ENCODE data around the gene ARID1B. TPM values are rescaled to one million over a fixed set of nuclear protein-coding genes. Genes with fewer than 3 reads are reported as not detected.

The ARID1B gene
- total and polyA plus RNA-seq, 10 of the 15 experiments (the other 5 are each of a cell fraction or from before 2014, with no cell fraction given), result 24.7 to 133 (median 54.6) TPM

DNA sequence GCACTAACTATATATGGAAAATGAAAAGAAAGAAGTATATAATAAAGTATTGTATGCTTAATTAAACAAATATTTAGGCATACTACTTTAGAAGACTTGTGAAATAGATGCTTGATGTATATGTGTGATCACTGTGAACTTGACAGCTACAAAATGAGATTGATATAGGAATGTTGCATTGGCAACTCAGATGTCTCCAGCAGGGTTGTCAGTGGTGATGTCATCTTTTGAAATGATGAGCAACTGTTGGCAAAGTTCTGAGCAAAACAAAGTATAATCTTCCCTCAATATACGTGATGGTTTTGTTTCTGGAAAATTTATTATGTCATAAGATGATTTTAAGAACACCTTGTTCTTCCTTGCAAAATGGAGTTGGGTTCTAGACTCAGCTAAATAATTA lies 133.8 kb downstream of the ARID1B start:
- ATAC-seq, result no peak
- ChIA-PET RAD21 (ENCODE audit: unreplicated experiment) (interaction anchor here (0.6 to 2.1 kb wide), 5 partner anchors 12 to 44 kb away, joined by 3 to 8 read pairs (median 3); no protein-coding TSS in a partner anchor), SMC1A (ENCODE audit: uncharacterized antibody, unreplicated experiment) (interaction anchor here (0.9 to 2.7 kb wide), 11 partner anchors 8 to 128 kb away, joined by 3 to 12 read pairs (median 4); no protein-coding TSS in a partner anchor), POLR2A (interaction anchor here (0.6 to 0.8 kb wide), 6 partner anchors 8 to 269 kb away, joined by 3 to 6 read pairs (median 4); no protein-coding TSS in a partner anchor), CTCF (interaction anchor here (0.7 to 1.4 kb wide), 5 partner anchors 9 to 126 kb away, joined by 3 to 7 read pairs (median 3); no protein-coding TSS in a partner anchor)
- no peaks in the 10 kb centered on the region for H4K20me1 ChIP-seq (ENCODE audit: control insufficient read depth, insufficient read depth)
- FAIRE-seq, result no peak
- WGBS (ENCODE audit: insufficient coverage, insufficient replicate concordance, low lambda C conversion rate, missing lambda C conversion rate), result 91% methylated on average over 1 of the region's 1 CpG
- no peak for TF ChIP-seq ZSCAN29 (IDR thresholded peaks at IDR 0.05)
- TF ChIP-seq SMARCA5 (IDR thresholded peaks at IDR 0.05), result no peak
- TF ChIP-seq, protein P1, sequence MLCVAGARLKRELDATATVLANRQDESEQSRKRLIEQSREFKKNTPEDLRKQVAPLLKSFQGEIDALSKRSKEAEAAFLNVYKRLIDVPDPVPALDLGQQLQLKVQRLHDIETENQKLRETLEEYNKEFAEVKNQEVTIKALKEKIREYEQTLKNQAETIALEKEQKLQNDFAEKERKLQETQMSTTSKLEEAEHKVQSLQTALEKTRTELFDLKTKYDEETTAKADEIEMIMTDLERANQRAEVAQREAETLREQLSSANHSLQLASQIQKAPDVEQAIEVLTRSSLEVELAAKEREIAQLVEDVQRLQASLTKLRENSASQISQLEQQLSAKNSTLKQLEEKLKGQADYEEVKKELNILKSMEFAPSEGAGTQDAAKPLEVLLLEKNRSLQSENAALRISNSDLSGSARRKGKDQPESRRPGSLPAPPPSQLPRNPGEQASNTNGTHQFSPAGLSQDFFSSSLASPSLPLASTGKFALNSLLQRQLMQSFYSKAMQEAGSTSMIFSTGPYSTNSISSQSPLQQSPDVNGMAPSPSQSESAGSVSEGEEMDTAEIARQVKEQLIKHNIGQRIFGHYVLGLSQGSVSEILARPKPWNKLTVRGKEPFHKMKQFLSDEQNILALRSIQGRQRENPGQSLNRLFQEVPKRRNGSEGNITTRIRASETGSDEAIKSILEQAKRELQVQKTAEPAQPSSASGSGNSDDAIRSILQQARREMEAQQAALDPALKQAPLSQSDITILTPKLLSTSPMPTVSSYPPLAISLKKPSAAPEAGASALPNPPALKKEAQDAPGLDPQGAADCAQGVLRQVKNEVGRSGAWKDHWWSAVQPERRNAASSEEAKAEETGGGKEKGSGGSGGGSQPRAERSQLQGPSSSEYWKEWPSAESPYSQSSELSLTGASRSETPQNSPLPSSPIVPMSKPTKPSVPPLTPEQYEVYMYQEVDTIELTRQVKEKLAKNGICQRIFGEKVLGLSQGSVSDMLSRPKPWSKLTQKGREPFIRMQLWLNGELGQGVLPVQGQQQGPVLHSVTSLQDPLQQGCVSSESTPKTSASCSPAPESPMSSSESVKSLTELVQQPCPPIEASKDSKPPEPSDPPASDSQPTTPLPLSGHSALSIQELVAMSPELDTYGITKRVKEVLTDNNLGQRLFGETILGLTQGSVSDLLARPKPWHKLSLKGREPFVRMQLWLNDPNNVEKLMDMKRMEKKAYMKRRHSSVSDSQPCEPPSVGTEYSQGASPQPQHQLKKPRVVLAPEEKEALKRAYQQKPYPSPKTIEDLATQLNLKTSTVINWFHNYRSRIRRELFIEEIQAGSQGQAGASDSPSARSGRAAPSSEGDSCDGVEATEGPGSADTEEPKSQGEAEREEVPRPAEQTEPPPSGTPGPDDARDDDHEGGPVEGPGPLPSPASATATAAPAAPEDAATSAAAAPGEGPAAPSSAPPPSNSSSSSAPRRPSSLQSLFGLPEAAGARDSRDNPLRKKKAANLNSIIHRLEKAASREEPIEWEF (IDR thresholded peaks at IDR 0.05; ENCODE audit: insufficient replicate concordance, low read depth, low read length), result no peak
- TF ChIP-seq CREB1 (IDR thresholded peaks at IDR 0.05; ENCODE audit: low read depth), result peak; percentile 18; the same call in 1 of the 2 replicates
- TF ChIP-seq MXI1 (IDR thresholded peaks at IDR 0.05; ENCODE audit: low read depth, low read length), result no peak
- TF ChIP-seq ATF7 (IDR thresholded peaks at IDR 0.05; ENCODE audit: low read depth), result peak; percentile 51
- no peak for TF ChIP-seq RFX5 (IDR thresholded peaks at IDR 0.05; ENCODE audit: low read depth, low read length)
- no peak for TF ChIP-seq ATF3 (IDR thresholded peaks at IDR 0.05; ENCODE audit: borderline replicate concordance, extremely low read depth, low read depth, low read length)
- no peak for DNase-seq (ENCODE audit: low read depth, low spot score)
- BruUV-seq (replicated peaks), result no TSS peak
- no peak overlapping the region for H3K27ac ChIP-seq (ENCODE audit: control insufficient read depth, insufficient read depth)
- H3K9ac ChIP-seq (ENCODE audit: control insufficient read depth, insufficient read depth, low read length), result no peak overlapping the region
- no peak overlapping the region for H3K4me3 ChIP-seq
- H3K27me3 ChIP-seq (replicated peaks in 1 of 2; ENCODE audit: control insufficient read depth in 2 of 2, insufficient read depth in 2 of 2, low read length in 1 of 2), result no peaks in the 10 kb centered on the region
- in situ Hi-C loops (cut with MboI), result no loop called here
- 0 out of 2 replicates have a peak, but pooled peaks cover 3% of the 10 kb centered on the region for H3K4me1 ChIP-seq (ENCODE audit: control insufficient read depth, insufficient read depth, low read length)
- H3K9me3 ChIP-seq (replicated peaks; ENCODE audit: control insufficient read depth, insufficient read depth, low read length), result no peaks in the 10 kb centered on the region
- no peak overlapping the region for H3K4me2 ChIP-seq (ENCODE audit: control insufficient read depth, insufficient read depth)
- intact Hi-C loops (cut with micrococcal nuclease; ENCODE audit: unreplicated experiment), result no loop called here
- H3K79me2 ChIP-seq (ENCODE audit: control insufficient read depth, insufficient read depth, low read length), result peaks cover 37% of the 10 kb centered on the region
- no peak overlapping the region for H2AFZ ChIP-seq (ENCODE audit: control insufficient read depth, low read depth, low read length)
- H3K36me3 ChIP-seq (ENCODE audit: control insufficient read depth in 2 of 2, insufficient read depth in 2 of 2, low read length in 1 of 2), result no peaks in the 10 kb centered on the region; a peak in 1 of 4 replicates

Measured in GM12878 (cell line).